Activated naive CD4-positive, alpha-beta T cell treated with anti-CD3 and anti-CD28 coated beads, Interleukin-2, amount 50 U/mL, for 24 hours (primary cell): Measurements from ENCODE around the gene ATP11B.
"Not testable (repeated sequence)": the region's sequence is repeated elsewhere in the genome, so short reads cannot be mapped to it uniquely, and the experiment has no call there.

ENCODE experiments used
- H3K27ac Mint-ChIP-seq: one replicate; pipeline ENCODE4 v1.8.0; 2021; ENCODE audit warnings: mild to moderate bottlenecking, mixed read lengths
- H3K27me3 Mint-ChIP-seq: one replicate; pipeline ENCODE4 v1.8.0; 2021; ENCODE audit warnings: mixed read lengths
- H3K36me3 Mint-ChIP-seq: one replicate; pipeline ENCODE4 v1.8.0; 2021; ENCODE audit warnings: mixed read lengths
- H3K4me1 Mint-ChIP-seq: one replicate; pipeline ENCODE4 v1.8.0; 2021; ENCODE audit warnings: mixed read lengths
- H3K4me3 Mint-ChIP-seq: one replicate; pipeline ENCODE4 v1.8.0; 2021; ENCODE audit warnings: mild to moderate bottlenecking, mixed read lengths
- H3K9me3 Mint-ChIP-seq: one replicate; pipeline ENCODE4 v1.8.0; 2021; ENCODE audit warnings: mixed read lengths

Gene ATP11B

DNA sequence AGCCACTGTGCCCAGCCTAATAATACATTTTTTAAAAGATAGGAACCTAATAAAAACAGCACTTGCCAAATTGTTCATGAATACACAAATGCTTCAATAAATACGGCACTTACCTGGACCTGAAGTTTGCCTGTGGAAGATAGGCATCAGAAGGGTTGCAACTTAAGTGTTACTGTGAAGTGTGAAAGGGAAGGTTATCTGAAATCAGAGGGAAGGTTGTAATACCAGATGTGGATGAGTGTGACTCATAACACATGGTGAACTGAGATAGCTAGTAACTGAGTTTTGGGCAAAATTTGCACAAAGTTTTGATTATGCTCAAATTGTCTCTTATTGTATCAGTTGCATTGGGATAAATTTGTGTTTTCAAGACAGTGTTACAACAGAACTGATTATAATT lies 68.0 kb downstream of the ATP11B start:
- H3K4me1 Mint-ChIP-seq, result peaks cover 9% of the 10 kb centered on the region
- H3K9me3 Mint-ChIP-seq, result no peaks in the 10 kb centered on the region
- H3K36me3 Mint-ChIP-seq, result peaks cover 13% of the 10 kb centered on the region
- H3K27ac Mint-ChIP-seq, result no peak overlapping the region
- H3K4me3 Mint-ChIP-seq, result no peak overlapping the region
- H3K27me3 Mint-ChIP-seq, result no peaks in the 10 kb centered on the region

DNA sequence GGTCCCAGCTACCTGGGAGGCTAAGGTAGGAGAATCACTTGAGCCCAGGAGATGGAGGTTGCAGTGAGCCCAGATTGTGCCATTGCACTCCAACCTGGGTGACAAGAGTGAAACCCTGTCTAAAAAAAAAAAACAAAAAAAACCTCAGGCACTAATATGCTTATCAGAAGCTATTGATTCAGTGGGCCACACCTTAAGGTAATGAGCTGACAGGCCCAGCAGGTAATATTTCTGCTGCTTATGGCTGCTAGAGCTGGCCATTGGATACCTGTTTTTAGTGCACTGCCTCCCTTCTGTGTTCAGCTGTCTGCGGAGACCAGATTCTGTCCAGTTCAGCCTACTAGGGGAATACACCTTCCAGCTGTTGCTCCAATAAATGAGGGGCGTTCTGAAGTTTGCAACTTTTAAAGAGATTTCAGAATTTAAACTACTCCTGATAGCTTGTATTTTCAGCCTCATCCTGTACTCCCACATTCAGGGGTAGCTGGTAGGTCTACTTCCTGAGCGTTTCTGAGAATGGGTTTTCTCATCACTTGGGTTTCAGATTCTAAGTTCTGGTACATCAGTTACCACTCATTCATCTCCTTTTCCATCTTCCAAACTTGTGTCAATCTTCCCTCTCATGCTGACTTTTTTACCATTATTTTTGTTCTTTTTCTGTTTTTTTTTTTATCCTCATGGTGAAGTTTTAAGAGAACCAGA lies 69.0 kb downstream of the ATP11B start:
- Mint-ChIP-seq H3K9me3 (no peaks in the 10 kb centered on the region), H3K4me1 (peaks cover 9% of the 10 kb centered on the region), H3K4me3 (no peak overlapping the region), H3K27ac (no peak overlapping the region), H3K27me3 (no peaks in the 10 kb centered on the region), H3K36me3 (peaks cover 13% of the 10 kb centered on the region)

DNA sequence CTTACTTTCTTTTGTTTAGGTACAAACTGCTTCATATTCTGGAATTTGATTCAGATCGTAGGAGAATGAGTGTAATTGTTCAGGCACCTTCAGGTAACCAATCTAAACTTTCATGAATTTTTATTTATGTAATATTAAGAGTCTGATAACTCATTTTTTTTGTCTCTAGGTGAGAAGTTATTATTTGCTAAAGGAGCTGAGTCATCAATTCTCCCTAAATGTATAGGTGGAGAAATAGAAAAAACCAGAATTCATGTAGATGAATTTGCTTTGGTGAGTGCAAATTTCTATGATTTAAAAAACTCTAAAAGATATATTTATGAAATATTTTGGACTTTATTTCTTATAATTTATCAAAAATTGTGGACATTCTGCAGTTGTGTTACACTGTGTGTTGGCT lies 75.8 kb downstream of the ATP11B start:
- H3K4me1 Mint-ChIP-seq, result no peaks in the 10 kb centered on the region
- no peaks in the 10 kb centered on the region for H3K9me3 Mint-ChIP-seq

DNA sequence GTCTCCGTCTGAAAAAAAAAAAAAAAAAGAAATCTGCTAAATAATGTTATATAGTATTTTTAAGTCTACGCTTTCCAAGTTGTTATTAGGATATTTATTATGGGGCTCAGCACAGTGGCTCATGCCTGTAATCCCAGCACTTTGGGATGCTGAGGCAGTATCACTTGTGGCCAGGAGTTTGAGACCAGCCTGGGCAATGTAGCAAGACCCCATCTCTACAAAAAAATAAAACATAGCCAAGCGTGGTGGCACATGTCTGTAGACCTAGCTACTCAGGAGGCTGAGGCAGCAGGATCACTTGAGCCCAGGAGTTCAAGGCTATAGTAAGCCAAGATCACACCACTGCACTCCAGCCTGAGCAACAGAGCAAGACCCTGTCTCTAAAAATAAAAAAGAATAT lies 77.6 kb downstream of the ATP11B start:
- not testable (repeated sequence) for H3K27ac Mint-ChIP-seq, H3K27me3 Mint-ChIP-seq, H3K4me3 Mint-ChIP-seq, H3K4me1 Mint-ChIP-seq, H3K9me3 Mint-ChIP-seq
- H3K36me3 Mint-ChIP-seq, result peaks cover 21% of the 10 kb centered on the region

More for the DNA sequence above, 75.8 kb downstream of the ATP11B start:
- H3K27me3 Mint-ChIP-seq, result no peaks in the 10 kb centered on the region
- H3K4me3 Mint-ChIP-seq, result no peak overlapping the region
- H3K36me3 Mint-ChIP-seq, result peaks cover 19% of the 10 kb centered on the region
- H3K27ac Mint-ChIP-seq, result no peak overlapping the region

DNA sequence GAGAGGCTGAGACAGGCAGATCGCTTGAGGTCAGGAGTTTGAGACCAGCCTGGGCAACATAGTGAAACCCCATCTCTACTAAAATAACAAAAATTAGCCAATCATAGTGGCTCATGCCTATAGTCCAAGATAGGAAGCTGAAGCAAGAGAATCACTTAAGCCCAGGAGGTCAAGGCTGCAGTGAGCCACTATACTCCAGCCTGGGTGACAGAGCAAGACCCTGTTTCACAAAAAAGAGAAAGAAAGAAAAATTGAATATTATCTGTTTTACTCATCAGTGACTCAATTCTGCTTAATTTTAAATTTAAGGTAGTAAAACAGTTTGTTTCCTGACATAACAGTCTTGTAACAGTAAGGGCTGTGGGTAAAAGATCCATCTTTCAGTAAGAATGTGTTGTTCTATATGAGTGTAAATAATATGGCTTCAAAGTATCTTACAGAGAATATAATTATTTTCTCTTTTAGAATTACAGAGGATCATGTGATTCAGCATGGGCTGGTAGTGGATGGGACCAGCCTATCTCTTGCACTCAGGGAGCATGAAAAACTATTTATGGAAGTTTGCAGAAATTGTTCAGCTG lies 85.8 kb downstream of the ATP11B start:
- Mint-ChIP-seq H3K36me3 (peaks cover 2% of the 10 kb centered on the region), H3K4me1 (peaks cover 3% of the 10 kb centered on the region), H3K9me3 (no peaks in the 10 kb centered on the region), H3K27me3 (no peaks in the 10 kb centered on the region), H3K4me3 (no peak overlapping the region), H3K27ac (no peak overlapping the region)

DNA sequence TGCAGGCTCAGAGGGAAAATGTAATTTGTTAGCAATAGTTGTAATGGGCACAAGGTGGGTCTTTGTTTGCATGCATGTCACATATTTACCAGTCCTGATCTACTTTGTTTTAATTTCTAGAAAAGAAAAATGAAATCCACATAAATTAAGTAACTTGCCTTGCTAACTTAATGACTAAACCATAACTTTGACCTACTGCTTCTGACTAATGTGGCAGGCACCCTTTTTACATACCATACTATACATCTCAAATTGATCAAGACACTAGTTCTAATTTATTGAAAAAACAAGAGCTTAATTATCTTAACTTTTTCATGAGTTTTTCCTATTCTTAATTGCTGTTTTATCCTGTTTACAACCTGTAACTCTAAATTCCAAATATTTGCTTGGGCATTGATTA lies 93.2 kb downstream of the ATP11B start:
- Mint-ChIP-seq H3K36me3 (peaks cover 4% of the 10 kb centered on the region), H3K27me3 (no peaks in the 10 kb centered on the region), H3K9me3 (no peaks in the 10 kb centered on the region), H3K4me3 (no peak overlapping the region), H3K27ac (no peak overlapping the region), H3K4me1 (no peaks in the 10 kb centered on the region)

DNA sequence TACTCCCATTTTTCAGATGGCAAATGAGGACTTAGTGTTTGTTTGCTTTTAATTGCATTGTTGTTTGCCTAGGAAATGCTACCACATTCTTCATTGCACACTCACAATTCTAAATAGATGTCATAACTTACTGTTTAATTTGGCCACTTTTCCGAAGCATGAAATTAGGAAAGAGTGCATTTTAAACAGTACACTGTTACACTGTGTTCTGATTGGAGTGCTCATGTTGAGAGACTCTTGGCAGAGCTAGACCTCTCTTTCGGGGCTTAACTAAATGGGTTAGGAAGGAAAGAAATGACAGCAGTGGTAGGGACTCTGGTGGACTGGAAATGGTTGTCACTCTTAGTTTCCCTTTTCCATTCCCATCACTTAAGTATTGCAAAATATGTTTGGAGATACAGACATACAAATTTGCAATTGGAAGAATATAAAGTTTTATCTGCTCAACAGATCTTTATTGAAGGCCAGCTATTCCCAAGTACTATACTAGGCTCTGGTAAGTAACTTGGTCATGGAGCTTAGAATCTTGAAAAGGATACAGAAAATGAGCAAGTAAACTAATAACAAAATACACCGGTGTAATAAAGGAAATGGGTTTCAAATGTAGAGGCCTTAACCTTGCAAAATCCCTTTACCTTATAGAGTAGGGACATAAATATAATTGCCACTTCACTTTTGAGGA lies 96.8 kb downstream of the ATP11B start:
- peaks cover 19% of the 10 kb centered on the region for H3K36me3 Mint-ChIP-seq
- H3K4me1 Mint-ChIP-seq, result peaks cover 5% of the 10 kb centered on the region
- no peaks in the 10 kb centered on the region for H3K9me3 Mint-ChIP-seq
- no peaks in the 10 kb centered on the region for H3K27me3 Mint-ChIP-seq
- no peak overlapping the region for H3K4me3 Mint-ChIP-seq
- no peak overlapping the region for H3K27ac Mint-ChIP-seq

DNA sequence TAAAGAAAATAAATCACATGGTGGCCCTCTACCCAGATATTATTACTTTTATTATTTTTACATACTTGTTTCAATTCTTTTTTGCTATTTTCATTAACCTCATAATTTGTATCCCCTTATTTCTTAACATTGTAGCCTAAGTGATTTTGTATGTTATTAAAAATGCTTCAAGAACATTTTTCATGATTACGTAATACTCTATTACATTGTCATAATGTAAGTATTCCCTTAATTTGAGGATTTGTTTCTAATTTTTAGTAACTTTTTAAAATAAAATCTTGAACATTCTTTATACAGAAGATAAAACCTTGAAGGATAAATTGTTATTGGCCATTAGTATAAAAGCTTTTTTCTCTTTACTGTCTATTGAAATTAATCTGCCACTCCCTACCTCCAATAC lies 98.1 kb downstream of the ATP11B start:
- no peaks in the 10 kb centered on the region for H3K9me3 Mint-ChIP-seq
- H3K27ac Mint-ChIP-seq, result no peak overlapping the region
- no peak overlapping the region for H3K4me3 Mint-ChIP-seq
- no peaks in the 10 kb centered on the region for H3K27me3 Mint-ChIP-seq
- H3K4me1 Mint-ChIP-seq, result peaks cover 5% of the 10 kb centered on the region
- H3K36me3 Mint-ChIP-seq, result peaks cover 19% of the 10 kb centered on the region

DNA sequence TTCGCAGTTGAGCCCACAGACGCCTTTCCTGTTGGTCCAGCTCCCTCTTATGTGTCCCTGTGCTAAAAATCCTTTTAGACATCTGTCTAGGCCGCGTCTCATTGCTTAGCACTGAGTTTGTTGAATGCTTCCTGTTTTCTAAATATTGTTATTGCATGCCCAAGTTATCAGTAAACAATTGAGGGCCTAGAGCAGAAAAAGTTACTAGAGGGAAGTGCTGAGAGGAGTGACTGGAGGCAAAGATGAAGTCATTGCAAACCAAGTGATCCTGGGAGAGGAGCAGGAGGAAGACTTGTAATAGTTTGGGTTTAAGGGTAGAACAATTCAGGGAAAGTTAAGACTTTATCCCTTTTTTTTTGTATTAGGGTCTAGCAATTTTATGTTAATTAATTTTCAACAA lies 98.9 kb downstream of the ATP11B start:
- H3K36me3 Mint-ChIP-seq, result peaks cover 19% of the 10 kb centered on the region
- peaks cover 5% of the 10 kb centered on the region for H3K4me1 Mint-ChIP-seq
- peak overlapping the region; percentile 51 for H3K27ac Mint-ChIP-seq
- no peak overlapping the region for H3K4me3 Mint-ChIP-seq
- H3K9me3 Mint-ChIP-seq, result no peaks in the 10 kb centered on the region
- H3K27me3 Mint-ChIP-seq, result no peaks in the 10 kb centered on the region

DNA sequence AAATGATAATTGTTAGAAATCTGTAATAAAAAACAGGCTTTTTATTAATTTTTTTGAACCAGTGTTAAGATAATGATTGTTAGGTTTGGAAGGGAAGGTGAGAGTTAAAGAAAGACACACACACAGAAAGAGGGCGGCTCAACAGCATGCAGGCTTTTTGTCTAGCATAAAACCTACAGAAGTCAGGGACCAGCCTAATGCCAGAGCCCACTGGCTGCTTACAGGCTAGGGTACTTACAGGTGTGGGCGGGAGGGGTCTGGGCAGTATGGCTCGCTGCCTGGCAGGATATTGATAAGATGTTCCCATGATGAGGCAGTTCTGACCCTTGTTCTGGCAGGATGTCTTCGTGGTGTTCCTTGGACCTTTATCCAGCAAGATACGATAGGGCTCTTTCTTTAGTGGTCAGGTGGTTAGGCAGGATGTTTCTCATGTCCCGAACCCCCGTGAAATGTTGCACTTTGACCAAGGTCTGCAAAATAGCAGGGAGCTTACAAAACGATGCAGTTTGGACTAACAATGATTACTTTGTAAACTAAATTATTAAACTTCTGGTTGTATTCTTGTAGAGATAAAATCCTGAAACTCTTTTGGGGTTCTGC lies 102.3 kb downstream of the ATP11B start:
- Mint-ChIP-seq H3K27ac (no peak overlapping the region), H3K27me3 (no peaks in the 10 kb centered on the region), H3K36me3 (peaks cover 15% of the 10 kb centered on the region), H3K4me1 (peaks cover 5% of the 10 kb centered on the region), H3K9me3 (no peaks in the 10 kb centered on the region), H3K4me3 (no peak overlapping the region)

DNA sequence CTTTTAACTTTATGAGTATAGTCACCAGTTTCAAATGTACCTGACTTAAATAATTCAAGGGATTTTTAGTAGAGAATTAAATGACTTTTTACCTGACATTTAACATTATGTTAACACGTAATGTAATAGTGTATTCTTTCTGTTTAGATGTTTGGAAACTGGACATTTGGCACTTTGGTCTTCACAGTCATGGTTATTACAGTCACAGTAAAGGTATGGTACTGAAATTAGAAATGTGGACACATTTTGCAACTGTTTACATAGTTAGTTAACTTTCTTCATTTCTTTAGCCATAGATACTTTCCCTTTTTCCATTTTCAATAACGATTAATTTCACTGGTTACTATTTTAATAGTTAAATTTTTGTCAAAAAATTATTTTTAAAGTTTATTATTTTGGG lies 103.2 kb downstream of the ATP11B start:
- no peaks in the 10 kb centered on the region for H3K9me3 Mint-ChIP-seq
- no peak overlapping the region for H3K4me3 Mint-ChIP-seq
- H3K27me3 Mint-ChIP-seq, result no peaks in the 10 kb centered on the region
- H3K4me1 Mint-ChIP-seq, result peaks cover 5% of the 10 kb centered on the region
- H3K27ac Mint-ChIP-seq, result no peak overlapping the region
- peaks cover 15% of the 10 kb centered on the region for H3K36me3 Mint-ChIP-seq

DNA sequence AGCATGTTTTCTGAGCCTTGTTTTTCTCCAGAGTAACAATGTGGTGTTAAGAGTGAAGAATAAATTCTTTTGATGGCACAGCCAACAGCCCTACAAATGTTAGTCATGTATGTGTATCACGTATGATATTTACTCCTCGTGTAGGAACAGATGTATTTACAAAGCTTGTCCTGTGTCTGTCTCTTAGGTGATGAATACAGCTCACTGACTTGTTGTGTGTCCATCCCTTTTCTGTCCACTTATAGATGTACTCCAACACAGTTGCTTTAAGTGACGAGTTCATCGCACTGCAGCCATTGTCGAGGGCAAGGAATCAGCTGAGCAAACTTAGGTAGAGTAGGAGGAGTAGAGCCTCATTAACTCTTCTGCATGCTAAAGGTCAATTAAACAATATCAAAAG lies 108.9 kb downstream of the ATP11B start:
- H3K9me3 Mint-ChIP-seq, result no peaks in the 10 kb centered on the region
- no peaks in the 10 kb centered on the region for H3K27me3 Mint-ChIP-seq
- peaks cover 3% of the 10 kb centered on the region for H3K4me1 Mint-ChIP-seq
- H3K36me3 Mint-ChIP-seq, result peaks cover 4% of the 10 kb centered on the region
- H3K4me3 Mint-ChIP-seq, result no peak overlapping the region
- peak overlapping the region; percentile 13 for H3K27ac Mint-ChIP-seq

DNA sequence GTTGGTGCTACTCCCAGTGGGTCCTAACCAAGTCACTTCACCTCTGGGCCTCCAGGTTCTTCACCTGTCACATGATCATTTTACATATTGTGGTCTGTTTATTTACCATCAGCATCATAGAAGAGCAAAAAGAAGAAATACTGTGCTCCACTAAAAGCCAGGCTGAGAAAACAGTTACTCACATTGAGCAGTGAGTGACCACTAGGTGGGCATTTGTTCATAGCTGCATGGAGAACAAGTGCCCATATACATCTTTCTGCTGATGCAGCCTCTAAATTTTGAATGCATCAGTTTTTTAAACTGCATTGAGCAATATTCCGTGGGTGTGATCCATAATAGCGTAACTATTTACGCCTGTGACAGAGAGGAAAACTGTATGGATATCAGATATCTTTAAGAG lies 110.9 kb downstream of the ATP11B start:
- no peaks in the 10 kb centered on the region for H3K9me3 Mint-ChIP-seq
- no peak overlapping the region for H3K27ac Mint-ChIP-seq
- H3K36me3 Mint-ChIP-seq, result peaks cover 4% of the 10 kb centered on the region
- H3K4me1 Mint-ChIP-seq, result peaks cover 3% of the 10 kb centered on the region
- no peak overlapping the region for H3K4me3 Mint-ChIP-seq
- no peaks in the 10 kb centered on the region for H3K27me3 Mint-ChIP-seq

DNA sequence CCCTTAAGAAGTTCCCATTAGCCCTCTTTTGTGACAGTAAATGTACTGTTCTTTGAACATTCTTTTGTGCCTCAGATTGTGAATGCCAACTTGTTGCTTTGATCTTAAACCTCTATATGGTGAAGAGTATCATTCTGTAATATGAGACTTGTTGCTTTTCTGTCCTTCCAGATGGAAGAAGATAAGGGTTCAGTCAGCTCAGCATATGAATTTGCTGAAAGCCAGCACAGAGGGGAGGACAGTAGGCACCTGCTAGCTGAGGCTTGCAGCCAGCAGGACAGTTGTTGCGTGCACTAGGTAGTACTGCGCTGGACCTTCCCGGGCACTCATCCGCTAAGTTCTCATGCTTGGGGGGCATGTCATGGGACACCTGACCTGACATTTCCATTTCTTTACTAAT lies 112.3 kb downstream of the ATP11B start:
- Mint-ChIP-seq H3K36me3 (peaks cover 4% of the 10 kb centered on the region), H3K4me3 (no peak overlapping the region), H3K9me3 (no peaks in the 10 kb centered on the region), H3K27ac (peak overlapping the region; percentile 14), H3K27me3 (no peaks in the 10 kb centered on the region), H3K4me1 (peaks cover 12% of the 10 kb centered on the region)

DNA sequence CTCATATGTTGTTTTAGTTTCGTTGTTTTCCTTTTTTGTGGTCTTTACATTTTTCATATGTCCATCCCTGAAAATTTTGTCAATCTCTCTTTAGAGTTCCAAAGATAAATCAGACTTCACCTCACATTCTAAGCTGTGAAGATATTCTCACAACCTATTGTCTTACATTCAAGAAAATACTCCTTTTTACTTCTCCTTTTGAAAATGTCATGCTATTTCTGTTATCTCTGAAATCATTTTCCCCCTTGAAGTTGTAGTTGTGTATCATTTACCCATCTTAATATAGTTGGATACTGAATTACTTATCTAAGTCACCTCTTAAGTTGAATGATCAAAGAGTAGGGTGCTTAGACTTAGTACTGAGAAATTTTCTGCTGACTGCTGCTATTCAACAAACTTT lies 112.7 kb downstream of the ATP11B start:
- no peaks in the 10 kb centered on the region for H3K9me3 Mint-ChIP-seq
- no peaks in the 10 kb centered on the region for H3K27me3 Mint-ChIP-seq
- no peak overlapping the region for H3K4me3 Mint-ChIP-seq
- no peak overlapping the region for H3K27ac Mint-ChIP-seq
- peaks cover 4% of the 10 kb centered on the region for H3K36me3 Mint-ChIP-seq
- peaks cover 16% of the 10 kb centered on the region for H3K4me1 Mint-ChIP-seq

DNA sequence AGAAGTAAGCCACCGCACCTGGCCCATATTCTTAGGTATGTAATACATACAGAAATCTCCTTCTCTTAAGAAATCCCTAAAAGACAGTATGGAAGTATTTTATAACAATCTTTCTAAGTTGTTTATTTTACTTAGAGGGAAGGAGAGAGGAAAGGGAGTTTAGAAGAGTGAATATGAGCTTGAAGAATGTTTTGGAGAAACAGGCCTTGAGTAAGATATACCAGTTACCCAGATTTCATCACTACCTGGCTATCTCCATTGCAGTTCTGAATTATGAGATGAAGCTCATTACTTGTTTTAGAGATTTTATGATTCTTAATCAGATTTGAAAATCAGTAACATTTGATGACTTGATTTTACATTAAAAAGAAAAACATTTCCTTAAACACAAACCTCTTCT lies 115.2 kb downstream of the ATP11B start:
- peak overlapping the region; percentile 68 for H3K27ac Mint-ChIP-seq
- peaks cover 3% of the 10 kb centered on the region for H3K36me3 Mint-ChIP-seq
- H3K4me1 Mint-ChIP-seq, result peaks cover 37% of the 10 kb centered on the region
- no peak overlapping the region for H3K4me3 Mint-ChIP-seq
- no peaks in the 10 kb centered on the region for H3K9me3 Mint-ChIP-seq
- no peaks in the 10 kb centered on the region for H3K27me3 Mint-ChIP-seq
